Ishikawa (cell line): ENCODE results near the gene ITGA11.

Source experiments
- CEBPB ChIP-seq: IDR thresholded peaks from 2 replicates; pipeline ENCODE4 v1.6.1; 2012
- EGR1 ChIP-seq: IDR thresholded peaks from 2 replicates; pipeline ENCODE4 v1.6.1; 2012
- EP300 ChIP-seq: IDR thresholded peaks from 2 replicates; pipeline ENCODE4 v1.6.1; 2012; ENCODE audit warnings: borderline replicate concordance
- FOXM1 ChIP-seq: IDR thresholded peaks from 2 replicates; pipeline ENCODE4 v1.6.1; 2012; ENCODE audit warnings: low read depth, borderline replicate concordance
- MAX ChIP-seq: IDR thresholded peaks from 2 replicates; pipeline ENCODE4 v1.6.1; 2012
- NFIC ChIP-seq: IDR thresholded peaks from 2 replicates; pipeline ENCODE4 v1.6.1; 2012
- REST ChIP-seq: IDR thresholded peaks from 2 replicates; pipeline ENCODE4 v1.6.1; 2012; ENCODE audit warnings: low read depth, mild to moderate bottlenecking
- TAF1 ChIP-seq: IDR thresholded peaks from 2 replicates; pipeline ENCODE4 v1.6.1; 2012; ENCODE audit warnings: low read depth, mild to moderate bottlenecking
- TCF12 ChIP-seq: IDR thresholded peaks from 2 replicates; pipeline ENCODE4 v1.6.1; 2012; ENCODE audit warnings: low read depth
- TEAD4 ChIP-seq: IDR thresholded peaks from 2 replicates; pipeline ENCODE4 v1.6.1; 2012
- YY1 ChIP-seq: IDR thresholded peaks from 2 replicates; pipeline ENCODE4 v1.6.1; 2012; ENCODE audit warnings: low read depth
- ZBTB7A ChIP-seq: IDR thresholded peaks from 2 replicates; pipeline ENCODE4 v1.6.1; 2012; ENCODE audit warnings: low read depth
- TF ChIP-seq, protein P1 (sequence below): IDR thresholded peaks from 2 replicates; pipeline ENCODE4 v1.6.1; 2012

GRCh38 chr15:68362537-68363126, 69.3 kb downstream of the ITGA11 start:
- TF ChIP-seq MAX (no peak), YY1 (no peak), EP300 (no peak), TEAD4 (no peak), TAF1 (no peak), EGR1 (no peak), NFIC (no peak), TCF12 (no peak), FOXM1 (no peak), ZBTB7A (no peak), REST (no peak), CEBPB (no peak)
- TF ChIP-seq, protein P1, sequence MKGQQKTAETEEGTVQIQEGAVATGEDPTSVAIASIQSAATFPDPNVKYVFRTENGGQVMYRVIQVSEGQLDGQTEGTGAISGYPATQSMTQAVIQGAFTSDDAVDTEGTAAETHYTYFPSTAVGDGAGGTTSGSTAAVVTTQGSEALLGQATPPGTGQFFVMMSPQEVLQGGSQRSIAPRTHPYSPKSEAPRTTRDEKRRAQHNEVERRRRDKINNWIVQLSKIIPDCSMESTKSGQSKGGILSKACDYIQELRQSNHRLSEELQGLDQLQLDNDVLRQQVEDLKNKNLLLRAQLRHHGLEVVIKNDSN: no peak
